Measurements from ENCODE around the gene PRM1.
A peak's percentile ranks its signal among the peaks of the same experiment; 100 is the strongest.

The PRM1 gene

DNA sequence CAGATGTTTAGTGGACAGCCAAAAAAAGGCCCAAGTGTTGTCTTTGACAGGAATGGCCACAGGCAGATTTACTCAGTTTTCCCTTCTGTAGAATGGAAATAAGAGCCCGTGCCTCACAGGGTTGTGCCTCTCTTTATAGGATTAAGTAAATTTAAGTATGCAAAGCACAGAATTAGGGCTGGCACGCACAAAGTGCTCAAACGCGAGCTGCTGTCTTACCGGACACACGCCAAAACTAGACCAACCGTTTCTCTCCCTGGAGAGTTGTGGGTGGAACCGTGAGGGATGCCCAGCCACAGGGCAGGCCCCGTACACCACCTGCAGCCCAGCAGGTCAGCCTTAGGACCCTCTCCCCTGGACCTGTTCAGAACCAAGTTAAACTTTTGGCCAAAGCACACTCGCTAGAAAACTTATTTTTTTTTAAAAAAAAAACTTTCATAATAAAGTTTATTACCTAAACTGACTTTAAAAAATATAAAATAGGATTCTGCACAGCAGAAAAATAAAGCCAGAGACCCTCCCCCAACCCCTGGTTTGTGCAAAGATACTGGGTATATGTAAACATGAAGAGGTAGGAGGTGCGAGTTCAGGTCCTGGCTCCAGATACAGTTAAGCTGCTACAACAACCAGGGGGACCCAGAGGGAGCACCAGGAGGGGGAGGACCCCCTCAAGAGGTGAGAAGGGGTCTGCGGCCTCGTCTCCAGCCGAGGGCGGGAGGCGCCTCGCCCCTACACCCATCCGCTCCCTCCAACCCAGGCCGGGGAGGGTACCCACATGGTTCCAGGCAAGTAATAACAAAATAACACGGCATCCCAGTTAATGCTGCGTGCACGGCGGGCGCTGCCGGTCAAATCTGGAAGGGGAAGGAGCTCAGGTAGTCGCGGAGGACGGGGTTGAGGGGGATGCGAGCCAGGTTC is 26.9 kb downstream of the PRM1 start:
- 39% methylated on average over 28 of the region's 29 CpGs for WGBS
- Histone ChIP-seq H3K4me3 (ENCODE audit: low read length) (peak overlapping the region; percentile 77), H3K27me3 (ENCODE audit: insufficient read depth, low read length) (peaks cover 6% of the 10 kb centered on the region; the same call in 1 of the 2 replicates), H3K36me3 (ENCODE audit: insufficient read depth, low read length) (peaks cover 23% of the 10 kb centered on the region), H3K9ac (ENCODE audit: low read depth, low read length) (peak overlapping the region; percentile 78), H3K4me1 (ENCODE audit: insufficient read depth, low read length) (peaks cover 11% of the 10 kb centered on the region), H3K27ac (ENCODE audit: low read depth, low read length) (no peak overlapping the region), H3K9me3 (ENCODE audit: insufficient read depth, low read depth, low read length) (no peaks in the 10 kb centered on the region)

DNA sequence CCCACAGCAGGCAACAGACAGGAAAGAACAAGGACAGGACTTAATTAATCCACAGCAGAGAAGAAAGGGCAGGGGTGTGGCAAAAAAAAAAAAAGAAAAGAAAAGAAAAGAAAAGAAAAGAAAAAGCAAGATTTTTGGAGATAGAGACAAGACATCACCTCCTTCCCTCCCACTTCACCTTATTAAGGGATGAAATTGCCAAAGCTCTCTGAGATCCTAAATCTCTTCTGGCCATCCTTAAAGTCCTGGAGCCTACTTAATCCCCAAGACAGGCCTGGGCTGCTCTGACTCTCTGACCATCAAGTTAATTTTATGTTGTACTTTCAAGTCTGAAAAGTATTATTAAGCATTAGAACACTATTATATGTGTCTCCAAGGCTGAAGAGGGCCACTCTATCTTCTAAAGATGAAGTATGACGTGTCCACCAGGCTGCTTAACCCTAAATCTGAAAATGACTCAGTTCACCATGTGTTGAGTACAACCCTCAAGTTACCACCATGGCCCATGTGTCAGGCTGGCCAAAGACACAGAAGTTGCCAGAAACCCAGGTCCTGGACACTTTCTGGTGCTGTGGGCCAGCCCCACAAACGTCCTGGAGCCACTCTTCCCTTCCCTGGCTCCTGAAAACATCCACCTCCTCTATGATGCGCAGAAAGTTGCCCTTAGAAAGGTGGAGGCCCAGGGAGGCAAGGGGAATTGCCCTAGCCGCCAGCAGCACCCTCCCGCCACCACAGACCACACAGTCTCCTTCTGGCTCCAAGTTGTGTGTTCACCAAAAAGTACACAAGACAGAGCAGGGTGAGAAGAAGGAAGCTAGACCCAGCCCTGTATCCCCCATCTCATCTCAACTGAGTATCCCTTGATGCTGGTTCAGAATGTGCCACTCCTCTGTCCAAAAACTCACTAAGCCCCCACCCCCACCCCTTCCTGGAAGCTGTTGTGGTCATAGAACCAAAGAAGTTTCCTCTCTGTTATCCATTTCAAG is 27.8 kb downstream of the PRM1 start:
- peaks cover 6% of the 10 kb centered on the region; the same call in 1 of the 2 replicates for H3K27me3 ChIP-seq (ENCODE audit: insufficient read depth, low read length)
- H3K9ac ChIP-seq (ENCODE audit: low read depth, low read length) = no peak overlapping the region
- 87% methylated on average over 5 of the region's 5 CpGs for WGBS
- peaks cover 23% of the 10 kb centered on the region for H3K36me3 ChIP-seq (ENCODE audit: insufficient read depth, low read length)
- H3K27ac ChIP-seq (ENCODE audit: low read depth, low read length) = no peak overlapping the region
- peak overlapping the region; percentile 77 for H3K4me3 ChIP-seq (ENCODE audit: low read length)
- no peaks in the 10 kb centered on the region for H3K9me3 ChIP-seq (ENCODE audit: insufficient read depth, low read depth, low read length)
- H3K4me1 ChIP-seq (ENCODE audit: insufficient read depth, low read length) = peaks cover 11% of the 10 kb centered on the region

DNA sequence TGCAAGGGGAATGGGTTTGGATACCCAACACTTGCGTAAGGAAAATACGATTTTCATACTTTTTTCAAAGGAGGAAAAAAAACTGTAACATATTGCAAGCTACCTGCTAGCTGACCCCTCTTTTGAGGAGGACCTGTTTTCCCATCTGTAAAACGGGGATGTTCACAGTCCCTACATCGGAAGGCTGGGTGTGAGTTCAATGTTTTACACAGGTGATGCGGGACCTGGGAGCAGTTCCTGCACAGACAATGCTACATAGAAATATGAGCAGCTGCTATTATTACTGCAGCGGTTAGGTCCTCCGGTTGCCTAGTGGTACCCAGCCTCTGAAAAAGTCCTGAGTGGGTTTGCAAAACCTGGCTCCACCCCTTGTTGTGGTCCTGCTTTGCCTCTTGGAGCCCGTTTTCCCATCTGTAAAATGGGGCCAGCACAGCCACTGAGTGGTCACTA is 28.6 kb downstream of the PRM1 start:
- H3K4me1 ChIP-seq (ENCODE audit: insufficient read depth, low read length) = peaks cover 11% of the 10 kb centered on the region

DNA sequence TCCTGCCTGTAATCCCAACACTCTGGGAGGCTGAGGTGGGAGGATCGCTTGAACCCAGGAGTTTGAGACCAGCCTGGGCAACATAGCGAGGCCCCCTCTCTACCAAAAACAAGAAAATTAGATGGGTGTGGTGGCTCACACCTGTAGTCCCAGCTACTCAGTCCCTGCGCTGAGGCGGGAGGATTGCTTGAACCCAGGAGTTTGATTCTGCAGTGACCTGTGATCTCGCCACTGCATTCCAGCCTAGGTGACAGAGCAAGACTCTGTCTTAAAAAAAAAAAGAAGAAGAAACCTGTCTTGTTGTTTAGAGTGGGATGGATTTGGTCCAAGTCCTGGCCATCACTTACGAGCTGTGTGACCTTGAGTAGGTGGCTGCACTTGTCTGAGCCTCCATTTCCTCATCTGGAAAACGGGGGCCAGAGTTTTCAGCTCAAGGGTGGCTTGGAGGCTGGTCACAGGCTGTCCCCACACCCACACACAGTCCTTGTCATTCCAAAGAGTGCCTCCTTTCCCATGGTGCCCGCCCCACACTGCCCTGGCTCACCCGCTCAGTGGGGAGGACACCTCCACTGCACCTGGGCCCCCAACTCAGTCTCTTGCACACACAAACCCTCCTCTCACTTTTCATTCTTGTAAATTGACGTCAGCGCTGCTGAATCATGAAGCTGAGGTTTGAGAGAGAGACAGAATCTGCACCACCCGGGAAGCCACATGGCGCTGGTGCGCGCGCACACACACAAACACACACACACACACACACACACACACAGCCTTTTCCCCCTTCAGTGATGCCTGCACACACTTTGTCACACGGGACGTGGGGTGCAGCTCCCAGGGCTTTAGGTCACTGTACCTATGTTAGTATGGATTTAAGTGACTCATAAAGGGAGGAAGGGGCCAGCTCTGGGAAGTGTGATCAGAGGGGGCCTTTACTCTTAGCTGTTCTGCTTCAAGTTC is 29.3 kb downstream of the PRM1 start:
- Histone ChIP-seq H3K4me1 (ENCODE audit: insufficient read depth, low read length) (peaks cover 8% of the 10 kb centered on the region), H3K36me3 (ENCODE audit: insufficient read depth, low read length) (peaks cover 23% of the 10 kb centered on the region), H3K4me3 (ENCODE audit: low read length) (no peak overlapping the region), H3K9ac (ENCODE audit: low read depth, low read length) (no peak overlapping the region), H3K27me3 (ENCODE audit: insufficient read depth, low read length) (peaks cover 6% of the 10 kb centered on the region; the same call in 1 of the 2 replicates), H3K9me3 (ENCODE audit: insufficient read depth, low read depth, low read length) (no peaks in the 10 kb centered on the region), H3K27ac (ENCODE audit: low read depth, low read length) (no peak overlapping the region)
- 89% methylated on average over 18 of the region's 18 CpGs for WGBS

More for the DNA sequence above, 28.6 kb downstream of the PRM1 start:
- no peak overlapping the region for H3K27ac ChIP-seq (ENCODE audit: low read depth, low read length)
- no peak overlapping the region for H3K4me3 ChIP-seq (ENCODE audit: low read length)
- peaks cover 6% of the 10 kb centered on the region; the same call in 1 of the 2 replicates for H3K27me3 ChIP-seq (ENCODE audit: insufficient read depth, low read length)
- no peaks in the 10 kb centered on the region for H3K9me3 ChIP-seq (ENCODE audit: insufficient read depth, low read depth, low read length)
- 94% methylated on average over 8 of the region's 8 CpGs for WGBS
- peaks cover 23% of the 10 kb centered on the region for H3K36me3 ChIP-seq (ENCODE audit: insufficient read depth, low read length)
- H3K9ac ChIP-seq (ENCODE audit: low read depth, low read length) = no peak overlapping the region

DNA sequence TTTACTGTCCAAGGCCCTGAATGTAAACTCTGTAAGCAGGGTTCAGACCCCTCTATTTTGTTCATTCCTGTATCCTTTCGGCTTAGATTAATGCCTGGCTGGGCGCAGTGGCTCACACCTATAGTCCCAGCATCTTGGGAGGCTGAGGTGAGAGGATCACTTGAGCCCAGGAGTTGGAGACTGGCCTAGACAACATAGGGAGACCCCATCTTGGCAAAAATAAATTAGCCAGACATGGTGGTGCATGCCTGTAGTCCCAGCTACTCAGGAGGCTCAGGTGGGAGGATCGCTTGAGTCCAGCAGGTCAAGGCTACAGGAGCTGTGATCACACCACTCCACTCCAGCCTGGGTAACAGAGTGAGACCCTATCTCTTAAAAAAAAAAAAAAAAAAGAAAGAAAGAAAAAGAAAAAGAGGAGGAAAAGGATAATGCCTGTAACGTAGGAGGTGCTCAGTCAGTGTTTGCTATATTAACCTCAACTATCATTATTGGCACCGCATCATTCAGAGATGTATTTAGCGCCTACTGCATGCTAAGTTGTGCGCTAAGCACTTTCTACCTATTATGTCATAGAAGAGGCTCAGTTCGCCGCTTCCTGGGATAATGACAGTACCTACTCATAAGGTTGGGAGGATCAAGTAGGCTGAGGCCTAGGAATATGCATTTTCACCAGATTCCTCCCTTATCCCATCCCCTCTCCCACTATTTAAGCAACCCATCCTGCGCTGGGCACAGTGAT is 30.2 kb downstream of the PRM1 start:
- peaks cover 23% of the 10 kb centered on the region for H3K36me3 ChIP-seq (ENCODE audit: insufficient read depth, low read length)
- H3K9ac ChIP-seq (ENCODE audit: low read depth, low read length) = no peak overlapping the region
- peaks cover 7% of the 10 kb centered on the region for H3K4me1 ChIP-seq (ENCODE audit: insufficient read depth, low read length)
- H3K9me3 ChIP-seq (ENCODE audit: insufficient read depth, low read depth, low read length) = no peaks in the 10 kb centered on the region
- no peak overlapping the region for H3K27ac ChIP-seq (ENCODE audit: low read depth, low read length)
- H3K27me3 ChIP-seq (ENCODE audit: insufficient read depth, low read length) = peaks cover 6% of the 10 kb centered on the region; the same call in 1 of the 2 replicates
- H3K4me3 ChIP-seq (ENCODE audit: low read length) = no peak overlapping the region
- WGBS = 95% methylated on average over 8 of the region's 10 CpGs

DNA sequence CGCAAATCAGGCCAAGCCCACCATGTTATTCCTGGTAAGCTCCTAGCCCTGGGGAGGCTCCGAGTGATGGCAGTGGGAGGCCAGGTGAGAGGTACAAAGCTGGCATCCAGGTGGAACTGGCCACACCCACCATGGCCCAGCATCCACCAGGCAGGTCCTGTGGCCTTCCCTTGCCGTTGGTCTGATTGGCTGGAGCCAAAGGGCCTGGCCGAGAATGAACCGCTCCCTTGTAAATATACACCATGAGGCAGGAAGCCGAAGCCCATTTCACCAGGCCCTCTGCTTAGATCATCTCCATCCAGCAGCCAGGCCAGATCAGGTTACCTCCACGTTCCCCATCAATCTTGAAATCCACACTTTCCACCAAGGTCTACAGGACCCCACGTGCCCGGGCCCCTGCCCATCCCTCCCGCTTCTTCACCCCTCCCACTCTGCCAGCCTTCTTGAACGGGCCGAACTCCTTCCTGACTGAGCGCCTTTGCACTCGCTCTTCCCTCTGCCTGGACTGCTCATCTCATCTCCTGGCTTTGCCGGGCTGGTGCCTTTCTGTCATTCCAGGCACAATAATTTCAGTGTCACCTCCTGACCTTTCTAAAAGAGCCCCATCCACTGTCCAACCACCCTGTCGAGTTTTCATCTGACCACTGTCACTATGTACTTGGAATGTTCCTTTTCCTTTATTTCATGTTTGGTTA is 30.9 kb downstream of the PRM1 start:
- H3K36me3 ChIP-seq (ENCODE audit: insufficient read depth, low read length) = peaks cover 23% of the 10 kb centered on the region
- H3K9ac ChIP-seq (ENCODE audit: low read depth, low read length) = no peak overlapping the region
- WGBS = 79% methylated on average over 16 of the region's 16 CpGs
- H3K9me3 ChIP-seq (ENCODE audit: insufficient read depth, low read depth, low read length) = no peaks in the 10 kb centered on the region
- no peak overlapping the region for H3K27ac ChIP-seq (ENCODE audit: low read depth, low read length)
- peaks cover 4% of the 10 kb centered on the region; the same call in 1 of the 2 replicates for H3K27me3 ChIP-seq (ENCODE audit: insufficient read depth, low read length)
- H3K4me1 ChIP-seq (ENCODE audit: insufficient read depth, low read length) = peaks cover 7% of the 10 kb centered on the region
- no peak overlapping the region for H3K4me3 ChIP-seq (ENCODE audit: low read length)

DNA sequence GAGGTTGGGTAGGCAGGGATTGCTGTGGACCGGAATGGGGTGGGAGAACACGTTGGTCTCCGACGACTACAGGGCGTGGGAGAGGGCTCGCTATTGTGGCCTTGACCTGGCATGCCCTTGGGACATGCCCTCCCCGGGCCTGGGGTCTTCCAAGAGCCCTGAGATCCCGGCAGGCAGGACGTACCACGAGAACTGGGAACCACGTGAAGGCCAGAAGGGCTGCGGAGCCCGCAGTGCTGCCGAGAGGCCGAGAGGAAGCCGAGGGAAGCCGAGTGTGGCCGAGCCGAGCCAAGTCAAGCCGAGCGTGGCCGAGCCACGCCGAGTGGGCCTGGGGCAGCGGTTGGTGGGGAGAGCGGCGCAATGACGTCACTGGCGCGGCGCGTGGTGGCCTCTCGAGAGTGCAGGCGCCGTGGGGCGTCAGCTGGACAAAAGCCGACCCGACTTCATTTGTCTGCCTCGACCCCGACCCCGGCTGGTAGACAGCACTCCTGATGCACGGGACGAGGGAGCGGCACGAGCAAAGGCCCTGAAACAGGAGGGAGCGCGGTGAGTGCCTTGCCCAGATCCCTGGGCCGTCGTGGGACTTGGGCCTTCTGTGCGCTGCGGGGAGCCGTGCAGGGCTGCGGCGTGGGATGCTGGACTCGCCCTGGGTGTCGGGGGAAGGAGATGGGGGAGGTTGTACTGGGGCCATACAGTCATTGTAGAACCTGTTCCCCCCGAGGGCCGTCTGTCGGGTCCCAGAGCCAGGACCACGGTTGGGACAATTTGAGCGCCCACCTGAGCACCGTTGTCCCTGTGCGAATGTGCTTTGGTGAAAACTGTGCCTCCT is 31.7 kb downstream of the PRM1 start:
- Histone ChIP-seq H3K4me3 (ENCODE audit: low read length) (no peak overlapping the region), H3K36me3 (ENCODE audit: insufficient read depth, low read length) (peaks cover 23% of the 10 kb centered on the region), H3K27ac (ENCODE audit: low read depth, low read length) (no peak overlapping the region), H3K27me3 (ENCODE audit: insufficient read depth, low read length) (no peaks in the 10 kb centered on the region), H3K4me1 (ENCODE audit: insufficient read depth, low read length) (peaks cover 7% of the 10 kb centered on the region), H3K9ac (ENCODE audit: low read depth, low read length) (no peak overlapping the region), H3K9me3 (ENCODE audit: insufficient read depth, low read depth, low read length) (no peaks in the 10 kb centered on the region)
- 94% methylated on average over 63 of the region's 63 CpGs for WGBS

DNA sequence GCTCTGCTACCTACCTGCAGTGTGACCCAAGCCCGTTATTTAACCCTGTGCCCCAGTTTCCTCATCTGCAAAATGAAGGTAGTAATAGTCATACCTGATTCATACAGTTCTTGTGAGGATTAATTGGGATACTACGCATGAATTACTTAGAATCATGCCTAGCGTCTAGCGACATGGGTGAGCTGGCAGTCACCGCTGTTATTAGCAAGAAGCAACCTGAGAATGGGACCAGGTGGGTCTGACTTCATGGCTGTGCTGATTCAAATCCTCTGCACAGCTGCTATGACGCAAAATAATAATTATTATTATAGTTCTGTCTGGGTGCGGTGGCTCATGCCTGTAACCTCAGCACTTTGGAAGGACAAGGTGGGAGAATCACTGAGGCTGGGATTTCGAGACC is 33.0 kb downstream of the PRM1 start:
- no peaks in the 10 kb centered on the region; the same call in 1 of the 2 replicates for H3K4me1 ChIP-seq (ENCODE audit: insufficient read depth, low read length)
- H3K36me3 ChIP-seq (ENCODE audit: insufficient read depth, low read length) = peaks cover 12% of the 10 kb centered on the region
- H3K9me3 ChIP-seq (ENCODE audit: insufficient read depth, low read depth, low read length) = no peaks in the 10 kb centered on the region
- no peak overlapping the region for H3K27ac ChIP-seq (ENCODE audit: low read depth, low read length)
- H3K9ac ChIP-seq (ENCODE audit: low read depth, low read length) = no peak overlapping the region
- WGBS = 93% methylated on average over 8 of the region's 8 CpGs
- H3K4me3 ChIP-seq (ENCODE audit: low read length) = no peak overlapping the region
- H3K27me3 ChIP-seq (ENCODE audit: insufficient read depth, low read length) = no peaks in the 10 kb centered on the region

DNA sequence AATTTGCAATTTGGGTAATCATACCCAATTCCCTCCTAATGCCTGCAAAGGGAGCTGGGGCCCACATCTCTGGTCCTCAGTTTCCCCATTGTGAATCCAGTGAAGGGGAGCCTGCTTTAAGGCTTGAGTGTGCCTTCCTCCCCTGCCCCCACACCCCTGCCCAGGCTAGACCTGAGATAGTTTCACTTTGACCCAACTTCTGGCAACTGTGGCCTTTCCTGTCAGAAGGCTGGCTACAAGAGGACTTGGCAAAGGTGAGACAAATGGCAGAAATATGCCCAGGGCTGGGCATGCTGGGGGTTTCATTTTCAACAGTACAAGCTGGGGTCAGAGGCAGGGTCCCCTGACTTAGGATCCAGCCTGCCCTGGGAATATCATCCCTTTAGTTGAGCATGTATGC is 35.1 kb downstream of the PRM1 start:
- Histone ChIP-seq H3K9ac (ENCODE audit: low read depth, low read length) (no peak overlapping the region), H3K4me1 (ENCODE audit: insufficient read depth, low read length) (no peaks in the 10 kb centered on the region), H3K4me3 (ENCODE audit: low read length) (no peak overlapping the region), H3K27me3 (ENCODE audit: insufficient read depth, low read length) (no peaks in the 10 kb centered on the region), H3K9me3 (ENCODE audit: insufficient read depth, low read depth, low read length) (no peaks in the 10 kb centered on the region), H3K36me3 (ENCODE audit: insufficient read depth, low read length) (no peaks in the 10 kb centered on the region), H3K27ac (ENCODE audit: low read depth, low read length) (no peak overlapping the region)

All from HUES64 (cell line).